Loucy (cell line): ENCODE data around the gene TTC21A.

Source experiments
- EZH2phosphoT487 ChIP-seq: fragments of 200-600 bp; IDR thresholded peaks from 2 replicates; pipeline ENCODE4 v1.6.1; 2018; ENCODE audit warnings: antibody characterized with exemption, mild to moderate bottlenecking, moderate library complexity, borderline replicate concordance
- TF ChIP-seq, protein P1 (sequence below): fragments of 200-600 bp; sonication (generic); conservative IDR thresholded peaks from 2 replicates; pipeline ENCODE4 v1.5.1; 2014; ENCODE audit warnings: mild to moderate bottlenecking, antibody characterized with exemption, low read length

DNA sequence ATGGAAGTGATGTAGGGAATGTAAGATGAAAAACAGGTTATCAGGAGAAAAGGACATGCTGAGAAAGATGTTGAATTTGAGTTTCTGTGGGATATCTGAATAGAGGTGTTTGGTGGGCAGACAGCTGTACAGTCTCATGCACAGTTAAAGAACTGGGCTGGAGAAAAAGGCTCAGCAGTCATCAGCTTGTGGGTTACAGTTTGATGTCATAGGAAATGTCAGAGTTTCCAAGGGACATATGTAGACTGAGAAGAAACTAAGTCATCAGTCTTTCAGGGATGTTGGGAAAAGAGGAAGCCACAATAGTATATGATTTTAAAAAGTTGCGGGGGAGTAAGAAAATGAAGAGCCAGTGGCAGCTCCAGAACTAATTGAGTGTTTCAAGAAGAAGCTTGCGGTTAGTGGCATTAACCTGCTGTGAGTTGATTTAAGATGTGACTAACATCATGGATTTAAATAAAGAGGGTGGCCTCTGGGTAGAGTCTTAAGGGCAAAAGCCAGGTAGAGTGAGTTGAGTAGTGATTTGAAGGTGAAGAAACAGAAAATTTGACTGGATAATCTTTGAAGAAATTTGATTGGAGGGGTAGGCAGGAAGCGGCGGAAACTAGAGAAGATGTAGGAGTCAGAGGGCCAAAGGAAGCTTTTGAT, 24.7 kb upstream of the TTC21A start:
- TF ChIP-seq, protein P1, sequence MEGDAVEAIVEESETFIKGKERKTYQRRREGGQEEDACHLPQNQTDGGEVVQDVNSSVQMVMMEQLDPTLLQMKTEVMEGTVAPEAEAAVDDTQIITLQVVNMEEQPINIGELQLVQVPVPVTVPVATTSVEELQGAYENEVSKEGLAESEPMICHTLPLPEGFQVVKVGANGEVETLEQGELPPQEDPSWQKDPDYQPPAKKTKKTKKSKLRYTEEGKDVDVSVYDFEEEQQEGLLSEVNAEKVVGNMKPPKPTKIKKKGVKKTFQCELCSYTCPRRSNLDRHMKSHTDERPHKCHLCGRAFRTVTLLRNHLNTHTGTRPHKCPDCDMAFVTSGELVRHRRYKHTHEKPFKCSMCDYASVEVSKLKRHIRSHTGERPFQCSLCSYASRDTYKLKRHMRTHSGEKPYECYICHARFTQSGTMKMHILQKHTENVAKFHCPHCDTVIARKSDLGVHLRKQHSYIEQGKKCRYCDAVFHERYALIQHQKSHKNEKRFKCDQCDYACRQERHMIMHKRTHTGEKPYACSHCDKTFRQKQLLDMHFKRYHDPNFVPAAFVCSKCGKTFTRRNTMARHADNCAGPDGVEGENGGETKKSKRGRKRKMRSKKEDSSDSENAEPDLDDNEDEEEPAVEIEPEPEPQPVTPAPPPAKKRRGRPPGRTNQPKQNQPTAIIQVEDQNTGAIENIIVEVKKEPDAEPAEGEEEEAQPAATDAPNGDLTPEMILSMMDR = no peak
- no peak for TF ChIP-seq EZH2phosphoT487
